Endothelial cell of umbilical vein (primary cell): ENCODE results near the gene PRR16. TPM values are rescaled to one million over a fixed set of nuclear protein-coding genes. Genes with fewer than 3 reads are reported as not detected.

ENCODE experiments used
- Bru-seq: library from RNA; stranded (reverse); fragments of 400-500 nt; gene quantifications from one replicate; lab custom pipeline; 2021; lab: Mats Ljungman, UMichigan
- BruChase-seq, 2 experiments: library from RNA; stranded (reverse); fragments of 400-500 nt; gene quantifications; one replicate each; lab custom pipeline; 2021; lab: Mats Ljungman, UMichigan
- BruUV-seq: library from RNA; stranded (reverse); fragments of 400-500 nt; replicated peaks from 2 replicates; lab custom pipeline; 2021; lab: Mats Ljungman, UMichigan
- CTCF ChIA-PET: fragments of 300-600, 350-600 bp; sonication (Branson Sonifier 250); formaldehyde crosslinking; loops from one replicate; lab custom pipeline; 2021; ENCODE audit warnings: antibody characterized with exemption, inconsistent platforms; lab: Charles Lee
- POLR2A ChIA-PET: fragments of 300-600, 350-600 bp; sonication (Branson Sonifier 250); formaldehyde crosslinking; loops from one replicate; lab custom pipeline; 2021; ENCODE audit warnings: antibody characterized with exemption, inconsistent platforms; lab: Charles Lee
- DNase-seq: peaks from one replicate; pipeline ENCODE4 v3.0.0-alpha.2; 2011; ENCODE audit warnings: low read depth, low spot score
- FAIRE-seq: peaks from 2 replicates; lab custom pipeline; 2011; peaks lifted over from hg19 to GRCh38; lab: Jason Lieb, UNC
- H2AFZ ChIP-seq: 2 replicates; pipeline ENCODE4 v1.6.0; 2012; ENCODE audit warnings: low read depth, low read length, control low read depth, inconsistent platforms
- H3K27ac ChIP-seq: 2 replicates; pipeline ENCODE4 v1.5.1; 2011; ENCODE audit warnings: low read depth, mild to moderate bottlenecking, control low read depth, low read length, moderate library complexity; ENCODE audit not compliant: insufficient read depth
- H3K27me3 ChIP-seq, 2 experiments: 2 replicates each; pipeline versions ENCODE4 v1.6.0 to v1.6.1; 2011; ENCODE audit warnings: low read length in 2 of 2, mixed read lengths in 1 of 2; ENCODE audit not compliant: control insufficient read depth in 2 of 2, insufficient read depth in 2 of 2
- H3K36me3 ChIP-seq, 2 experiments: 2 replicates in 1 of 2; 3 replicates in 1 of 2; pipeline ENCODE4 v1.5.1; 2011; ENCODE audit warnings: low read length in 2 of 2, mild to moderate bottlenecking in 1 of 2, moderate library complexity in 1 of 2; ENCODE audit not compliant: control insufficient read depth in 2 of 2, insufficient read depth in 2 of 2; ENCODE audit errors: extremely low read depth in 1 of 2
- H3K4me1 ChIP-seq: 3 replicates; pipeline ENCODE4 v1.5.1; 2011; ENCODE audit warnings: mild to moderate bottlenecking, low read length; ENCODE audit not compliant: control insufficient read depth, insufficient read depth; ENCODE audit errors: extremely low read depth
- H3K4me2 ChIP-seq: 2 replicates; pipeline ENCODE4 v1.6.1; 2011; ENCODE audit warnings: low read length, control low read depth, mixed read lengths; ENCODE audit not compliant: insufficient read depth
- H3K4me3 ChIP-seq, 3 experiments: fragments of 200-600 bp in 1 of 3; sonication (generic), shearing (Covaris generic) in 1 of 3; replicated peaks in 1 of 3; 2 replicates each; pipeline ENCODE4 v1.5.1; 2011 to 2016; ENCODE audit warnings: control low read depth in 3 of 3, low read length in 3 of 3, mild to moderate bottlenecking in 2 of 3, inconsistent platforms in 1 of 3, low read depth in 1 of 3, moderate library complexity in 1 of 3; ENCODE audit not compliant: insufficient read depth in 1 of 3
- H3K79me2 ChIP-seq: 2 replicates; pipeline ENCODE4 v1.6.0; 2012; ENCODE audit warnings: low read length, inconsistent platforms; ENCODE audit not compliant: control insufficient read depth, insufficient read depth
- H3K9ac ChIP-seq: replicated peaks from 2 replicates; pipeline ENCODE3; 2011; ENCODE audit warnings: low read length, control low read depth; ENCODE audit not compliant: insufficient read depth; ENCODE audit errors: extremely low read depth
- H3K9me1 ChIP-seq: replicated peaks from 3 replicates; pipeline ENCODE4 v1.6.0; 2011; ENCODE audit warnings: mild to moderate bottlenecking, low read length; ENCODE audit not compliant: control insufficient read depth, insufficient read depth; ENCODE audit errors: extremely low read depth
- H3K9me3 ChIP-seq: replicated peaks from 2 replicates; pipeline ENCODE4 v1.5.1; 2012; ENCODE audit warnings: low read length, inconsistent platforms; ENCODE audit not compliant: control insufficient read depth, insufficient read depth
- H4K20me1 ChIP-seq: replicated peaks from 2 replicates; pipeline ENCODE3; 2011; ENCODE audit warnings: mild to moderate bottlenecking, low read length; ENCODE audit not compliant: control insufficient read depth, insufficient read depth; ENCODE audit errors: extremely low read depth
- CTCF ChIP-seq, 2 donors: IDR thresholded peaks; 1 replicate in 1 of 2; 2 replicates in 1 of 2; pipeline ENCODE4 v1.5.1; 2011; ENCODE audit warnings: low read length in 2 of 2, mild to moderate bottlenecking in 2 of 2, moderate library complexity in 2 of 2, control low read depth in 1 of 2, inconsistent platforms in 1 of 2, low read depth in 1 of 2; ENCODE audit not compliant: insufficient read depth in 1 of 2; ENCODE audit errors: extremely low read depth in 1 of 2
- EZH2 ChIP-seq: IDR thresholded peaks from 2 replicates; pipeline ENCODE4 v1.6.1; 2012; ENCODE audit warnings: borderline replicate concordance, low read depth, mild to moderate bottlenecking, moderate library complexity, low read length, inconsistent platforms; ENCODE audit not compliant: severe bottlenecking
- GATA2 ChIP-seq: IDR thresholded peaks from 2 replicates; pipeline ENCODE4 v1.7.0; 2011; ENCODE audit warnings: low read depth, mild to moderate bottlenecking, moderate library complexity, mixed read lengths, low read length; ENCODE audit not compliant: insufficient read length, insufficient read depth
- JUN ChIP-seq: IDR thresholded peaks from 2 replicates; pipeline ENCODE4 v1.6.1; 2011; ENCODE audit warnings: borderline replicate concordance, low read depth; ENCODE audit not compliant: insufficient read length, insufficient read depth
- POLR2AphosphoS5 ChIP-seq: IDR thresholded peaks from 2 replicates; pipeline ENCODE4 v1.6.1; 2012; ENCODE audit warnings: low read depth, mild to moderate bottlenecking, control low read depth, low read length, moderate library complexity; ENCODE audit not compliant: insufficient read depth
- dilution Hi-C: fragments of 300-500 bp; cut with MboI; formaldehyde crosslinking; loops from one replicate; pipeline ENCODE4 v1.15.0; 2019; ENCODE audit warnings: low sequenced_read_pairs; ENCODE audit not compliant: extremely low pct_ligation_motif_present
- intact Hi-C: fragments of 100-400 bp; cut with micrococcal nuclease; formaldehyde crosslinking; loops from one replicate; pipeline ENCODE4 v1.10.0; 2022
- long read RNA-seq: library from polyadenylated mRNA; stranded (forward); transcript quantifications from one replicate; pipeline ENCODE4 v2.0.0, GENCODE V29; 2021
- polyA minus RNA-seq, 3 experiments: library from RNA; depleted of rRNA, polyadenylated mRNA; stranded (reverse); fragments of >200 nt; gene quantifications; 1 replicate in 1 of 3; 2 replicates in 2 of 3; pipeline ENCODE4 v1.2.3, GENCODE V29; 2011
- polyA plus RNA-seq, 4 experiments: library from polyadenylated mRNA; depleted of rRNA in 3 of 4; stranded (reverse) in 3 of 4; unstranded in 1 of 4; fragments of >200 nt; gene quantifications; 2 replicates each; pipeline versions ENCODE4 v1.2.1 to v1.2.3, GENCODE V29; 2011 to 2012; ENCODE audit warnings: missing spikeins in 1 of 4
- total RNA-seq: library from RNA; stranded (reverse); gene quantifications from 2 replicates; pipeline ENCODE4 v1.2.3, GENCODE V29; 2021
- TF ChIP-seq, protein P1 (sequence below): IDR thresholded peaks from 2 replicates; pipeline ENCODE4 v1.6.1; 2011; ENCODE audit not compliant: insufficient read depth, insufficient read length

The PRR16 gene
- 0.91 and 2.3 TPM in 2 replicates for total RNA-seq
- polyA plus RNA-seq = 0.88 and 1.2 TPM in 2 replicates
- 2.3 and 2.5 TPM in 2 replicates for polyA plus RNA-seq (2011; cell fraction: cytosol; rRNA removed)
- polyA plus RNA-seq (2011; cell fraction: nucleus; rRNA removed) = 1.6 and 1.9 TPM in 2 replicates
- 7.9 and 9.9 TPM in 2 replicates for polyA plus RNA-seq (2012)
- 1.1 and 1.2 TPM in 2 replicates for polyA minus RNA-seq
- not detected for polyA minus RNA-seq (2011; cell fraction: cytosol; rRNA and poly(A)+ RNA removed)
- 1.8 and 2.4 TPM in 2 replicates for polyA minus RNA-seq (2011; cell fraction: nucleus; rRNA and poly(A)+ RNA removed)
- percentile 32 among the genes with signal in this experiment for Bru-seq, nascent RNA
- percentile 39 among the genes with signal in this experiment for BruChase-seq, experiment 1, labeled RNA remaining after a 6-hour chase
- BruChase-seq, experiment 2, labeled RNA remaining after a 2-hour chase = percentile 50 among the genes with signal in this experiment
- long read RNA-seq, partial matches to known transcripts = 0 of 2 reads
- long read RNA-seq, other reads (novel, unspliced or antisense) = 2 of 2 reads

GRCh38 chr5:120463991-120464626 lies at the start of gene PRR16:
TSS of gene PRR16 (plus strand) at chr5:120464300.
- POLR2A ChIA-PET = no interaction called here
- TF ChIP-seq, protein P1, sequence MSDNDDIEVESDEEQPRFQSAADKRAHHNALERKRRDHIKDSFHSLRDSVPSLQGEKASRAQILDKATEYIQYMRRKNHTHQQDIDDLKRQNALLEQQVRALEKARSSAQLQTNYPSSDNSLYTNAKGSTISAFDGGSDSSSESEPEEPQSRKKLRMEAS = no peak
- peak; percentile 22 for TF ChIP-seq POLR2AphosphoS5
- TF ChIP-seq GATA2 = no peak
- TF ChIP-seq JUN = no peak
- TF ChIP-seq CTCF (IDR thresholded peaks at IDR 0.05; ENCODE audit: extremely low read depth in 1 of 2, insufficient read depth in 1 of 2, low read depth in 1 of 2, low read length in 2 of 2) = peak; percentile 3 to 25
- TF ChIP-seq EZH2 = no peak

More at GRCh38 chr5:120463991-120464626, at the start of gene PRR16:
- H3K4me1 ChIP-seq = peaks cover 16% of the 10 kb centered on the region
- dilution Hi-C loops = no loop called here
- DNase-seq (peak; percentile 62), FAIRE-seq (no peak)
- intact Hi-C loops = loop anchor here (2.0 to 10.0 kb wide), 2 partner anchors 1407 to 1611 kb away; partner anchors contain the start of gene LOX
- H3K9me3 ChIP-seq = no peaks in the 10 kb centered on the region
- no peaks in the 10 kb centered on the region for H4K20me1 ChIP-seq
- no peaks in the 10 kb centered on the region for H3K9me1 ChIP-seq
- H3K79me2 ChIP-seq = no peaks in the 10 kb centered on the region
- peak within 1 kb of the TSS; percentile 33 for H3K9ac ChIP-seq
- CTCF ChIA-PET = interaction anchor here (1.3 kb wide), 1 partner anchor 10 kb away, joined by 3 read pairs; no protein-coding TSS in a partner anchor
- H3K4me2 ChIP-seq = peak within 1 kb of the TSS; percentile 96
- H3K27ac ChIP-seq = no peak within 1 kb of the TSS
- peak within 1 kb of the TSS; percentile 61 to 84 (median 81) for H3K4me3 ChIP-seq
- H3K27me3 ChIP-seq = peaks cover 1 to 24% of the 10 kb centered on the region in 2 experiments
- peak within 1 kb of the TSS; percentile 99 for H2AFZ ChIP-seq
- no peaks in the 10 kb centered on the region for H3K36me3 ChIP-seq
- BruUV-seq = no TSS peak
